IPS-NIHi7 (cell line): ENCODE results near the gene HYAL2.

Experiments used
- DNase-seq: peaks from one replicate; pipeline ENCODE4 v3.0.0; 2012; ENCODE audit warnings: mixed read lengths; ENCODE audit errors: extremely low spot score

The HYAL2 gene

DNA sequence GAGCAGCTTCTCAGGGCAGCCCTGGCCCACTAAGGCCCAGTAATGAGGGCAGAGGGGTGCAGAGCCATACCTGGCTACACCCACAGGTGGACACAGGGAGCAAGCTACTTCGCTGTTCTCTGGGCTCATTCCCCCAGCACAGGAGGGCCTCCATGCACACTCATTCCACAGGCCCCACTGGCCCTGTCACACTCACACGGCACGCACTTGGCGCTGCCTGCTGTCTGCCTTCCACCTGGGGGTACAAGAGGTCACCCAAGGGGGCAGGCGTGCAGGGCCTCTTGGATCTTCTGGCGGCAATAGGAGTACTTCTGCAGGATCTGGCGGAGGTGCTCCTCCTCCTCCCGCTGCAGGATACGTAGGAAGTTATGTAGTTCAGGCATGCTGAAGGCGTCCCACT is 7.8 kb upstream of the HYAL2 start:
- DNase-seq: no peak

DNA sequence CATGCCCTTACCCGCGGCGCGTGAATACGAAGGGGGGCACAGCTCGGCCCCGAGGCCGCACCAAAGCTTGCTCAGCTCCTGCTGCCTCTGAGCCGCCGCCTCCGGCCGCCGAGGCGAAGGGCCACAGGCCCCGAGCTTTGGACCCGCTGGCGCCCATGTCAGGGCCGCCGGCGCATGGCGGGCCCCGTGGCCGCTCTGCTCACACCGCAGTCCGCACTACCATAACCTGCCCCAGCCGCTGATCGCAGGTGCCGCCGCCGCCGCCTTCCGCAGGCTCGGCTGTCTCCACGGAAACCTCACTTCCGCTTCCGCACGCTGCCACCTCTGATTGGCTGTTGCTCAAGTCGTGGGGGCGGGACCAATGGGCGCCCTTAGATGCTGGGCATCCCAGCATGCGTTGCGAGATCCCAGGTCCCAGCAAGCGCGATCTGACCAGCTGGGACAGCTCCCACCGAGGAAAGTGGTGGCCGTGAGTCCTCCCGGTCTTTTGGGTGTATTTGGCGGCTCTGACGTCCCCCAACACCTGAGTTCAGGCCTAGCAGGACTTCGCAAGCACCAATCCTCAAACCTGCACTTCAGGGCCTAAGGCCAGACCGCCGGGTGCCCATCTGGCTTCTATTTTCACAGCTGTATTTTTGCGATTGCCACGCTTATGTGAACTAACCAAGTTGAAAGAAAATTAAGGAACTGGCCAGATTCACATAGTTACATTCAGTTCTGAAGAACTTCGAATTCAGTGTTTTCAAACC is 5.6 kb upstream of the HYAL2 start, which contains the start of gene TUSC2:
TSS of gene TUSC2 (minus strand) at position 281 of the 749 bp plus-strand sequence. CDS start at position 157, 124 bp downstream.
- peak; percentile 94 for DNase-seq

DNA sequence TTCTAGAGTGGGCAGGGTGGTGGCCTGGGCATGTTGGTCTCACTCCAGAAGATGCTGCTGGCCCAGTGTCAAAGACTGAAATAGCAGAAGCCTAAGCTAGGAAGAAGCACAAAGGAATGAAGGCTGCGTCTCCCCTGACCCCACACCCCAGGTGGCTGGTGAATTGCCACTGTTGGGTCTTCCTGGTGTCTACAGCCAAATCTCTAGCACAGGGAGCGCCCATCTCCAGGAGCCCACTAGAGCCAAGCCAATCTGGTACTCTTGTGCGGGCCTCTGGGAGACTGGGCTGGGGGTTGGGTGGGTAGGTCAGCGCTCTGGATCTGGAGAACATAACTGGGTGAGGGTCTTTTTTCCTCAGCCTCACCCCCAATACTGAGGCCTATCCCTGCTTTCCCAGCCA is 4.6 kb upstream of the HYAL2 start:
- DNase-seq: no peak

DNA sequence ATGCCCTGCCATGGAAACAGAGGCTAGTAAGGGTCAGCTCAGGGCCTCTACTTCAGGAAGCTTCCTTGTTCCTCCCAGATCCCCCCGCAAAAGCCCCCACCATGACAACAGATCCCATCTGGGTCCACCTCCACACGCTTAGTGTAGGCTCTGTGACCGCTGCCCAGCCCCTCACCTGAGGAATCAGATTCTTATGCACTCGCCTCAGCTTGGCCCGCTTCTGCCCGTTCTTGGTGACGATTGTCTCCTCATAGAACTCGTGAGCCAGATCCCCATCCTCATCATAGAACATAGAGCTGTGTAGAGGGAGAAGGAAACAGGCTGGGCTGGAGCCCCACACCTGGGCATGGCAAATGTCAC is 3.6 kb upstream of the HYAL2 start:
- DNase-seq: no peak

DNA sequence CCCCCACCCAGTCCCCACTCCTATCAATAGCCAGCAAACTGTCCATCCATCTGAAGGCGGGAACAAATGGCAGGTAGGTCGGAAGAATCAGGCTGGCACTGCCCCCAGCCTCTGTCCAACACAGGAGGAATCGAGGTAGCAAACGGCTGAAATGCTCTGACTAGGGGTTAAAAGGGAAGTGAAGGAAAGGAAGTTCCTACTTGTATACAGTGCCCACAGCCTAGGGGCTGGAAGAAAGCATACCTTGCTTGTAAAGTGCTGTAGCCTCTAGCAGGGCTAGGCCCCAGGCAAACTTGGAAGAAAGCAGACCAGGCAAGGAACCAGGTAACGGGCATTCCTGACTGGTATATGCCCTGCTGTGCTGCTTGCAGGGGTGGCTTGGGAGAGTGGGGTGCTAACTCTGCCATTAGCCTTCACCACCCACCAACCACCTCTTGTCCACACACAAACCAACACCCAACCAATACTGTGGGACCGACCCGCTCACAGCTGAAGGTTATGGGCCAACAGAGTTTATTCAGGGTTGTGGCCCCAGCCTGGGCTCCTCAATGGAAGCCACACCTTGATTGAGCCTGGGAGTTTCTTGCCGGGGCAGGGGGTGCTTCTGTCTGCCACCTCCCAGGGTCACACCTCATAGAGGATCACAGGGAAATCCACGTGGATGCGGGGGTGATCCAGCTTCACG is 3.1 kb upstream of the HYAL2 start:
- DNase-seq: no peak

DNA sequence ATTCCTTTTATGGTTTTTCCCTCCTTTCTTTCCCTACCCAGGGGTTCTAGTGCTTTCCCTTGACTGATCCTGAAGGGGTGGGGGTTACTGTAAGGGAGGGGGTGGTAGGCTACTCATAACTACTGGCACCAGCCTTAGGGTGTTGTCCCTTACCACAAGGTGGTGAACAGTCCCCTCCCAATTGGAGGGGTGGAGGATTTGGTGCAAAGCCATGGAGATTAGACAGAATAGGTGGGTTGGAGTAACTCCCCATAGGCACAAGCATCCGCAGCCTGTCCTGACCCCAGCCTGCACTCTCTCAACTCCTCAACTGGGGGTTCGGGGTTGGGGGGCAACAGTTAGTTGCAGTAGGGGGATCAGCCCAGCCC is 2.6 kb upstream of the HYAL2 start:
- DNase-seq: no peak

DNA sequence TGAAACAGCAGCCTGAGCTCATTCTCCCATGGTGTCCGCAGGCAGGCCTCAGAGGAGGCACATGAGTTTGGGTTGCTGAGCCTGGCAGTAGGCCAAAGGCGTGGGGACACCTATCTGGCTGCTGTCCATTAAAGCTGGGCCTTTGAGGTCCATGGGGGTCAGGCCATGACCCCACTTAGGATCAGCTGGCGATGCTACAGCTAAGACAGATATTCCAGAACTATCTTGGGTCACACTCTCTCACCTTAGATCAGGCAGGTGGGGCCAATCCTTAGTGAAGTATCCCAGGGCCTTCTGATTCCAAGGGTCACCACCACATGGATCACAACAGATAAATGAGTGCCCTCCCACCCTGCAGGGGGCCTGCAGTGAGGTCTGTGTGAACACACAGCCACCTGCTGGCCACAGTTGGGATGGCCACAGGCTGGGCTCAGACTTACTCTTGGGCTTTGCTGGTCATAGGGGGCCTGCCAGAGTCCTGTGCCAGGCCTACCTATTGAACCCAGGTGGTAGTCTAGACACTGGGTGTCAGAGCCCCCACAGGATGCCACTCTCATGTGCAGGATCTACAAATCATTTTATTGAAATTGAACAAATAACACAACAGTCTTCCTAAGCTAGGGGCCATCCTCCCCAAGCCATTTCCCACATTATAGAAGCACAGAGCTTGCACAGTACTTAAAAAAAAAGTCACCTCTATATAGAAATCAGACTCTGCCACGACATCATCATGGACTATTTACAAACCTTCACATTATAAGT is 2.0 kb upstream of the HYAL2 start:
- peak; percentile 78 for DNase-seq

DNA sequence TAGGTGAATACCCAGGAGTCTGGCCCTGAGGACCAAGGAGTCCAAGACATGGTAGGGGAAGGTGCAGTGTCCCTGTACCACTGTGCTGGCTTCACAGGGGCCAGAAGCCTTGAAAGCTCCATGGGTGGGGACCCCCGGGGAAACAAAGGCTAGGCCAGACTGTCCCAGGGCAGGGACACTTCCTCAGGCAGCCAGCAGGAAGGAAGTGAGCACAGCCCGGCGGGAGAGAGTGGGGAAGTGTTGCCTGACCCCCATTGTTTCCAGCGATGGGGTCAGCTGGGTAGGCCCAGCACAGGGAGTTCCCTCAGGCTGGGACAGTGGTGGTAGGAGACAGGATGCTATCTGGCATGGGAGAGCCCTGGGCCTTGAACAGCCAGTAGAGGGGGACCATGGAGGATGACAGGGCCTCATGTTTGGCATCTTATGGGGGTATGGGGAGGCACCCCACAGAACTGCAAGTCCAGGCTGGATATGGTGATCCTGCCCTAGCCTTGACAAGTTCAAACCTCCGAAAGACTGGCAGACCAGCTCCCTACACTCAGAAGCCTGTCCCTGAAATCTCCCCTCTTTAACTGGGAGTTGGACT is 1.2 kb upstream of the HYAL2 start:
- DNase-seq: no peak

DNA sequence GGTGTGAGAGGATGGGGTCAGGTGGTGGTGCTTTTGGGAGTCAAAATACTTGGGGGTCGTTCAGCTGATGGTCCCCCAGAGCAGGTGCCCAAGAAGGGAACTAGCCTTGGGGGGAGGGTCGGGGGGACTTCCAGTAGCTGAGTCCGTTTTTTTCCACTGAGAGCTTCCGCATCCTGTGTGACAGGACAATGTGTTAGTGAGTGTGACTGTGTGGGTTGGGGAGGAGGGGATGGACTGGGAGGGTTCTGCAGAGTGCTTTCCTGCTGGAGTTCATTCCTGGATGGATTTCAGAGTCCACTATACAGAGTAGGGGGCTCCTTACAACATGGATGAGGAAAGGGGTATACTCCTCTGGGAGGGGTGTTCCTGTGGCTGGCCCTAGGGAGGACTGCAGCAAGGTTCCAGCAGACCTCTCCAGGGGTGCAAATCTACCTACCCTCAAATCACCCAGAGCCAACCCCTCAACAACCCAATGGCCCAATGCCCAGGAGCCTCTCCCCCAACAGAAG is 601 bp upstream of the HYAL2 start:
- DNase-seq: no peak

DNA sequence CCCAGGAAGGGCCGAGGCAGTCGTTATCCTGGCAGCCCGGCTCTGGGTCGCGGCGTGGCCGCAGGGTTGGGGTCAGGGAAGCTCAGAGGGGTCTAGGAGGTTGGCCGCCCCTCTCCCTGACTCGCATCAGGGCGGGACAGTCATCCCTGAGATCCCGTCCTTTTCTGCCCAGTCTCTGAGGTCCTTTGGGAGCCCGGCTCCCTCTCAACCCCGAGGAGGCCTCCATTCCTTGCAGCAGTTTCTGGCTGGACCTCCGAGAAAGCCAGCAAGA is 495 bp downstream of the HYAL2 start:
- DNase-seq: no peak

DNA sequence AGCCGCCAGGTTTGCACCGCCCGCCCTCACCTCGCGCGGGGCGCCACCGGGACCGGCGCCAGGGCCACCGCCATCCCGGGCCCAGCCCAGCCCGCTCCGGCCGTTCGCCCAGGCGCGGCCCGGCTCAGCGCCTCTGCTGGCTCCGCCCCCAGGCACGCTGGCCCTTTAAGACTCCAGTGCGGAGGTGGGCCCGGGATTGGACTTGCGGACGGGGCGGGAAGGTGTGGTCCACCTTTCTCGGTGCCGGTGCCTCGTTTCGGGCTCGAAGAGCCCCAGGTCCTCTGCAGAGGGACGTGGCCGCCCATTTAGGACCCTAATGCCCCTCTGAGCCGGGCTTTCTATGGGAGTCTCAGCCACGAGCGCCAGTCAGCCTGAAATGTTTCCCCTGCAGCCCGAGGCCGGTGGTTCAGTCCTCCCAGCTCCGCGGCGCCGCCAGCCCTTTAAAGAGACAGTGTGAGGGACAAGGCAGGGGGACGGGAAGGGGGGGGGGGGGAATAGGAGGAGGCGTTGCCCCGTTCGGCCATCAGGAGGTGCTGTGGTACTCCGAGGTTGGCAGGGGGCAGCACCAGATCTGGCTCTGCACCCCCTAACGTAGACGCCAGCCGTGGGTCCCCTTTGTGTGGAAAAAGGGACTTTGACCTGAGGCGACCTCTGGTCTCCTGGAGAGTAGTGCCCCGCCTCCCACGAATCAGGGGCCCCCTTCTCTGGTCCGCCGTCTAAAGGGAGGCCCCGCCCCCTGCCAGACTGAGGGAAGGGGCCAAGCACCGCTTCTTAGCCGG is 1.0 kb downstream of the HYAL2 start:
- peak; percentile 87 for DNase-seq

DNA sequence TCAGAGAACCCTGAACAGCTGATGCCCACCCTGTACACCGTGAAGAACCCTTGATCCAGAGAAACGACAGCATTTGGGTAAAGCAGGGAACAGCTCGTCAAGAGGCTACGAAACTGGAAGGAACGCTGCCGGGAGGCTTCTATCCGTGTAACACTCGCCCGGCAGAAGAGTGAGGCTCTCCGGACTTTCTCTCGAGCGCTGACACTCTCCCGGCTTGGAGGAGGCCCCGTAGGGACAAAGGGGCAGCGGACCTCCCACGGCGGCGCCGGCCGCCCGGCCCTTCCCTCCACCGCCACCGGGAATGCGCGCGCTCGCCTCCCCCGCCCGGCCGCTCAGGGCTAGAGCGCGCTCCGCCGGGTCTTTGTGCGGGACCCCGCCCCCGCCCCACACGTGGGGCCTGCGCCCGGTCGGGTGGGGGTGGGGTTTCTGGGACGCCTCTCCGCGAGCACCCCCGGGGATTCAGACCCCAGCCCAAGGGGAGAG is 1.7 kb downstream of the HYAL2 start:
- DNase-seq: peak; percentile 85

DNA sequence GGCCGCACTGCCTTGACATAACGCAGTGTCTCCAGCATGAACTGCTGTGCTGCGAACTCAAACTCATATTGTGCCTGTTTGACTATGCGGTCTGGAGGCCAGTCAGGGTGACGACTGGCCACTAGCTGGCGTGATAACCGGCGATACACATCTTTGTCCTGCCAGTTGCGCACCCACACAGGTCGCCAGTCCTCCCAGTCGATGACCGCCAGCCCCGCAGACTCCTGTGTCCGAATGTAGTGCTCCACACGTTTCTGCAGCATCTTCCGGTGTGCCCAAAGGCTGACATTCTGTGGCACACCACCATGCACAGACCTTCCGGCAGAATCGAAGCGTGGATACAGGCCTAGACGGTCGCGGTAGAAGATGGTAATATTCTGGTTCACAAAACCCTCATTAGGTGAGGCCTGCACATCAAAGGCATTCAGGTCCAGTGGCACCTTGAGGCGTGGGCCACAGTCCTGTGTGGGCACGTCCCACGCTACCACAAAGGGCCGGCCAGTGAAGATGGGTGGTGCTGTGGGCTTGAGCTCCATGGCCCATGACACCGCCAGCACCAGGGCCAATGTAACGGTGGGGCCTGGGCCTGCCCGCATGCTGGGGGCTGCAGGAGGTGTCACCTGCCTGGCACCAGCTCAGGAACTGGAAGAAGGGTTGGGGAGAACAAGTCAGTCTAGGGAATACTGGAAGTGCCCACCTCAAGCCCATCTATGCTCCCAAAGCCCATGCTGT is 2.5 kb downstream of the HYAL2 start:
- DNase-seq: no peak

DNA sequence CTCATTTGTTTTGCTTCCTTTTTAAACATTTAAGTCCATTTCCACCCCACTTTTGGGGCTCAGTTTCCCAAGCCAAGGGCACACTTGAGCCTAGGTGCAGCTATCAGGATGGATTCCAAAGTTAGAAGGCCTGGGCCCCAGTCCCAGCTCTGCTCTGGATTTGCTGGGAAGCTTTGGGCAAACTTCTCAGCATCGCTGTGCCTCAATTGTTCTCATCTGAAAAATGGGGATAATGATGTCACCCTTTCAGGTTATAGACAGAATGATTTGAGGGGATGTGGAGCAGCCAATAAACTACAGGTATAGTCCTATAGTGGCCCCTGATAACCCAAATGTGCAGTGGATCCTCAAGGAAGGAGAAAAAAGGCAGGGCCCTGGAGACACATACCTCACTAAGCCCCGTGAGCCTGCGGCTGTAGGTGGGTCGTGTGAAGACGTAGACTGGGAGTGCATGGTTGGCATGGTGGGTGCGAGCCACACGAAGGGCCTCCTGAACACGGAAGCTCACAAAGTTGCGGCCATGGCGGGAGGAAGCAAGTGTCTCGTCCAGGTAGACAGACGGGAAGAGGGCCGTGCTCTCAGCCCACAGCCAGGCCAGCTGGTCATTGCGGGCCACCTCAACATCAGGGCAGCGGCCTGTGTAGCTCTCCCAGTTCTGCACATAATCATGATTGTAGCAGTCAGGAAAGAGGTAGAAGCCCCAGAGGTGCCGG is 3.2 kb downstream of the HYAL2 start:
- no peak for DNase-seq

DNA sequence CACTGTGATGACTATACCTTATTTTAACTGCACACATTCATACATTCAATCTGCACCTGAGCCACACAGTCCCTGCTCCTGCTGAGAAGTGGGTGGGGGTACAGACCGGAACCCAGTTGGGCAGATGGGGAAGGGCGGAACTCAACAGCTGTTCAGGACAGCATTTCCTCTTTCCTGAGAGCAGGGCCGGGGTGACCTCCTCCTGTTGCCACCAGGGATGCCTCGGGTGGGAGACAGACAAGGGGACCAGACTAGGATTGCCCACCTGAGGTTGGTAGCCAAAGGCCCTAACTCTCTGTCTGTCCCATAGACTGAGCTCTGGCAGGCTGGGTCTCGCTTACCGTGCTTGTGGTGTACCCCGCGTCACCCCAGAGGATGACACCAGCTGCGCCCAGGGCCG is 3.9 kb downstream of the HYAL2 start:
- DNase-seq: no peak

DNA sequence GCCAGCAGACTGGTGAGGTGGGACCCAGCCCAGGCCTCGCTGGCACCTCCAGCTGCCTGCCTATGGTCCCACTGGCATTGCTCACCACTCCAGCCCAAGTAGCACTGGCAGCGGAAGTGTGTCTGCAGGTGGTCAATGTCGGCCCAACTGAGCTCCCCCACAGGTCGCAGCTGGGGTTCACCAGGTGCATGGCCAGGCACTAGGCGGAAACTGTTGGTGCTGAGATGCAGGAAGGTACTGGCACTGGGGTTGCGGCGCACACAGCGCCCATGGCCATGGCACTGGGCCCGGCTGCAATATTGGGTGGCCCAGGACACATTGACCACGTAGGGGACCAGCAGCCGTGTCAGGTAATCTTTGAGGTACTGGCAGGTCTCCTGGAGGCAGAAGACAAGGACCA is 4.4 kb downstream of the HYAL2 start:
- no peak for DNase-seq

DNA sequence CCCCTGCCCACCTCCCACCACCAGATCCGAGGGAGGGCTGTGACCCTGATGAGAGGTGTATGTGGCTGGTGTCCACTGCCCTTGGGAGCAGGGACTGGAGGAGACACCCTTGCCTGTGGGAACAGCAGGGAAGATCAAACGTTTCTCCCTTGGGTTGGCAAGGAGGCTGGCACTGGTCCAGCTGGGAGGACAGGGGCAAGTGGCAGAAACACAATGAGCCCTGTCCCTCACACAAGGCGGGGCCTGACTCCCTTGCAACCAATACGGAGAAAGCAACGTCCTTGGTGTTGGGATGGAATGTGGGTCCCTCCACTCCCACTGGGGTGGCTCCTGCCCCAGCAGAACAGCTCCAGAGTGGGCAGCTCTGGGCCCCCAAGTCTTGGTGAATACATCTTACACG is 5.2 kb downstream of the HYAL2 start:
- DNase-seq: no peak

DNA sequence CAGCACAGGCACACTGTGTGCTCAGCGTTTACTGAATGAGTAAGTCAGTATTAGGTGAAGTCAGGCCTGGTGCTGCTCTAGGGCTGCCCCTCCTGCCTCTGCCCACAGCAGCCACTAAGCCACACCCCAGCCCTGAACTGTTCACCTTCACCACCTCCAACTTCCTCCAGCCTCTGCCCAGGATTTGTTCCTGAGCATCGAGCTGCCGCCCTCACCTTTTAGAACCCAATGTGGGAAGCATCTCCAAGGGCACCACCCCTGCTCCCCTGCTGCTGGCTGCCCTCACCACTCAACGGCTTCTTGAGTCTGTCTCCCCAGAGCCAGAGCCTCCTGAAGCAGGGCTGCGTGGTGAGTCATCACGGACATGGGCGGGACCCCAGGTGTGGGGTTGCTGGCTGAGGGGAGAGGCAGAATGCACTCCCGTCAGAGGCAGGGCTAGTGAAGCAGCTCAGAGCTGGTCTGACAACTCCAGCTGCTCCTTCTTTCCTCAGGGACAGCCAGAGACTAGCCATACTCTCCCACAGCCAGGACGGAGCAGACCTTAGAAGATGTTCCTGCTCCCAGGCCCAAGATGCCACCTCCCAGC is 5.8 kb downstream of the HYAL2 start:
- no peak for DNase-seq

DNA sequence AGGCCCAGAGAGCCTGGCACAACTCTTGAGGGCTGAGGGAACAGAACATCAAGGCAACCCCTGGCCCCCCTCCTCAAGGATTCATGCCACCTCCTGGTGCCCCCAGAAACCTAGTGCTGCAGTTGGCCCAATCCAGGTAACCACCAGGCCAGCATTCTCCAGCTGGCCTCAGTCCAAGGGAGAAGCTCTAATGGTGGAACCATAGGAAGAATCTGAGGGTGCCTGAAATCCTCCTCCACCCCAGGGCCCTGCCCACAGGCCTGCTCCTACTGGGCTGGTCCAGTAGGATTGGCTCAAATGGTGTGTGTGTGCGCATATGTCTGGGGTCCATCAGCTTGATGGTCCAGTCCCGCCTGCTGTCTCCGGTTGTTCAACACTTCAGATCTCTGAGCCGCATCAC is 7.7 kb downstream of the HYAL2 start:
- DNase-seq: no peak

DNA sequence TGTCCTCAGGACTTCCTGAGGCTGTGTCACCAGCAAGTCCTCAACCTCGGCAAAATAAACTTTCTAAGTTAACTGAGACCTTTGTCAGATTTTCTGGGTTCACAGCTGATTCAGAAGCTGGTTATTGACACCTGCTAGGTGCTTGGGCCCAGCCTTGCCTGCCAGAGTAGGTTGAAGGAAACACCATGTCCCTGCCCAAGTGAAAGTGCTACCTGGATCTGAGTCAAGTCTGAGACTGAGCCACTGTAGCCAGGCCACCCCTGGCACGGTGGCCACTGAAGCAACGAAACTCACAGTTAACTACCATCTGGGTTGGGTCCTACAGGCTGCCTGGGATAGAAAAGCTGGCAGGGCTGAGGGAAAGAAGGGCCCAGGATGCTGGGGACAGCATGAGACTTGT is 8.2 kb downstream of the HYAL2 start:
- DNase-seq: no peak
